ENCODE data around the gene ZBTB16.

ZBTB16 gene

GRCh38 chr11:114105611-114106010 lies 46.1 kb downstream of the ZBTB16 start:
- H3K4me2 ChIP-seq (ENCODE audit: low read depth, low read length), result no peak overlapping the region
- TF ChIP-seq EZH2phosphoT487 (IDR thresholded peaks at IDR 0.05; ENCODE audit: low read length), result no peak
- no peak for TF ChIP-seq CTCF (IDR thresholded peaks at IDR 0.05; ENCODE audit: low read length)
- no peak for TF ChIP-seq EZH2 (optimal IDR thresholded peaks at IDR 0.05; ENCODE audit: low read depth, low read length)
- no peak overlapping the region for H3K4me3 ChIP-seq (ENCODE audit: low read length)
- H3K79me2 ChIP-seq (ENCODE audit: low read length), result no peaks in the 10 kb centered on the region
- no peak overlapping the region for H2AFZ ChIP-seq (ENCODE audit: low read length)
- H3F3A ChIP-seq (ENCODE audit: insufficient read depth, low read length), result no peaks in the 10 kb centered on the region
- H3K36me3 ChIP-seq (replicated peaks; ENCODE audit: insufficient read depth, low read length), result no peaks in the 10 kb centered on the region
- H3K9me2 ChIP-seq (replicated peaks; ENCODE audit: insufficient read depth, low read length), result no peaks in the 10 kb centered on the region
- DNase-seq, result no peak
- H3K27ac ChIP-seq (ENCODE audit: low read length), result no peak overlapping the region
- H3K27me3 ChIP-seq (replicated peaks; ENCODE audit: insufficient read depth, low read length), result no peaks in the 10 kb centered on the region
- H3K9ac ChIP-seq (ENCODE audit: low read length), result no peak overlapping the region
- no peaks in the 10 kb centered on the region for H3K4me1 ChIP-seq (ENCODE audit: low read length)
- H3K9me3 ChIP-seq (replicated peaks; ENCODE audit: insufficient read depth, low read length), result no peaks in the 10 kb centered on the region
- no peaks in the 10 kb centered on the region for H4K20me1 ChIP-seq (ENCODE audit: insufficient read depth, low read length)

DNA sequence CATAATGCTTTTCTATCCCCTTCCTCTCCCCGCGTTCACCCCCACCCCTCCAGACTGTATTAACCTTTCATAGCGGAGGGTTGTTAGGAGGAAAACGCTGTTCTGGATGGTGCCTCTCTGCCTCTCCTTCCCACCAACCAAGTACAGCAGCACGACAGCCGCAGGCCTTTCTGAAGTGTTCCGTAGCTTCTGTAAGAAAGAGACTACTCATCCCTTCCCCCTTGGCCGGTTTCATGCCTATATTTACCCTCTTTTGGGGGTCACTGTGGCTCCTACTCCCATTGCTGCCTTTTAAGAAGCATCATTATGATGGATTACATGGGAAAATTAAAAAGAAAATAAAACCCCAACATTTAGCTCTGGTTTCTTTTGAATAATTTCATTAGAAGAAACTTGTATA lies 46.5 kb downstream of the ZBTB16 start:
- DNase-seq, result no peak
- Histone ChIP-seq H3K36me3 (replicated peaks; ENCODE audit: insufficient read depth, low read length) (no peaks in the 10 kb centered on the region), H2AFZ (ENCODE audit: low read length) (no peak overlapping the region), H3K4me2 (ENCODE audit: low read depth, low read length) (no peak overlapping the region), H3K9me2 (replicated peaks; ENCODE audit: insufficient read depth, low read length) (no peaks in the 10 kb centered on the region), H3K4me1 (ENCODE audit: low read length) (no peaks in the 10 kb centered on the region), H3K27me3 (replicated peaks; ENCODE audit: insufficient read depth, low read length) (no peaks in the 10 kb centered on the region), H3K79me2 (ENCODE audit: low read length) (no peaks in the 10 kb centered on the region), H3K9me3 (replicated peaks; ENCODE audit: insufficient read depth, low read length) (no peaks in the 10 kb centered on the region), H3F3A (ENCODE audit: insufficient read depth, low read length) (no peaks in the 10 kb centered on the region), H4K20me1 (ENCODE audit: insufficient read depth, low read length) (no peaks in the 10 kb centered on the region), H3K9ac (ENCODE audit: low read length) (no peak overlapping the region), H3K4me3 (ENCODE audit: low read length) (no peak overlapping the region), H3K27ac (ENCODE audit: low read length) (no peak overlapping the region)
- TF ChIP-seq CTCF (IDR thresholded peaks at IDR 0.05; ENCODE audit: low read length) (no peak), EZH2phosphoT487 (IDR thresholded peaks at IDR 0.05; ENCODE audit: low read length) (no peak), EZH2 (optimal IDR thresholded peaks at IDR 0.05; ENCODE audit: low read depth, low read length) (no peak)

DNA sequence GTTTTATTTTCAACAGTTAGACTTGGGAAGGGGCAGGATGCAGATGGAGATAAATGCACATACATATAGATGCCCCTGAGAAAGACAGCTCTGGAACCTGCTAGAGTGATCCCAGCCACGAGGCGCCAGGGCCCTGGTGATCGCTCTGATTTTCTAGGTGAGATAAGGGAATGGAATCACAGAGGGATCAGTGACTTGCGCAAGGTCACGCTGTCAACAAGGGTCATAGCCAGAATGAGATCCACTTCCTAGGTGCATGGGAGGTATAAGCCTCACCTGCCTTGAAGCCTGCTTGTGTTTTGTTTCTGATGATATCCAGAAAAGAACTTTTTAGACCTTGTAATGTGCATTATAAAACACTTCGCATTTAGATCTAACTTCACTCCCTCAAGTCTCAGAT lies 47.5 kb downstream of the ZBTB16 start:
- Histone ChIP-seq H3K9me3 (replicated peaks; ENCODE audit: insufficient read depth, low read length) (no peaks in the 10 kb centered on the region), H3K4me2 (ENCODE audit: low read depth, low read length) (no peak overlapping the region), H3F3A (ENCODE audit: insufficient read depth, low read length) (no peaks in the 10 kb centered on the region), H3K79me2 (ENCODE audit: low read length) (no peaks in the 10 kb centered on the region), H3K36me3 (replicated peaks; ENCODE audit: insufficient read depth, low read length) (no peaks in the 10 kb centered on the region), H3K4me3 (ENCODE audit: low read length) (no peak overlapping the region), H4K20me1 (ENCODE audit: insufficient read depth, low read length) (no peaks in the 10 kb centered on the region), H2AFZ (ENCODE audit: low read length) (no peak overlapping the region), H3K27me3 (replicated peaks; ENCODE audit: insufficient read depth, low read length) (no peaks in the 10 kb centered on the region), H3K27ac (ENCODE audit: low read length) (no peak overlapping the region), H3K9ac (ENCODE audit: low read length) (no peak overlapping the region), H3K4me1 (ENCODE audit: low read length) (no peaks in the 10 kb centered on the region), H3K9me2 (replicated peaks; ENCODE audit: insufficient read depth, low read length) (no peaks in the 10 kb centered on the region)
- no peak for DNase-seq
- TF ChIP-seq CTCF (IDR thresholded peaks at IDR 0.05; ENCODE audit: low read length), result no peak
- no peak for TF ChIP-seq EZH2 (optimal IDR thresholded peaks at IDR 0.05; ENCODE audit: low read depth, low read length)

Data from MM.1S (cell line).